HG03108 (cell line): ENCODE results near the gene GALNT13.

Source experiments
- ATAC-seq: cut with Tn5 transposase; IDR thresholded peaks from one replicate; pipeline ENCODE4 v1.9.1; 2021; ENCODE audit warnings: moderate library complexity; ENCODE audit not compliant: unreplicated experiment

The GALNT13 gene

DNA sequence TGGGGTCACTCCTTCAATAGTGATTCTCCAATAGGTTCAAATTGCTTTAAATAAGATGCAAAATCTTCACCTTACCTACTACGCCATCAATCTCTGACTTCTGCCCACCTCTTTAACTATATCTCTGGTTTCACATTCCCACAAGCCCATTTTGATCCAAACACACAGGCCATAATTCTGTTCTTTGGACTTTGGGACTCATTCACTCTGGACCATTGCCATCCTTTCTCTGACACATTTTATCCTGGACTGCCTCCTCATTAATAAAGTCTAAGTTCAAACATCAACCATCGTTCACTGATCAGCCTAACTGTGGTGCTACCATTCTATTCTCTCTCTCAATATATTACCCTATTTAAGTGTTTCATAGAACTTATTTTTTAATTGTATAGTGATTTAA lies 332.2 kb downstream of the GALNT13 start:
- no peak for ATAC-seq

DNA sequence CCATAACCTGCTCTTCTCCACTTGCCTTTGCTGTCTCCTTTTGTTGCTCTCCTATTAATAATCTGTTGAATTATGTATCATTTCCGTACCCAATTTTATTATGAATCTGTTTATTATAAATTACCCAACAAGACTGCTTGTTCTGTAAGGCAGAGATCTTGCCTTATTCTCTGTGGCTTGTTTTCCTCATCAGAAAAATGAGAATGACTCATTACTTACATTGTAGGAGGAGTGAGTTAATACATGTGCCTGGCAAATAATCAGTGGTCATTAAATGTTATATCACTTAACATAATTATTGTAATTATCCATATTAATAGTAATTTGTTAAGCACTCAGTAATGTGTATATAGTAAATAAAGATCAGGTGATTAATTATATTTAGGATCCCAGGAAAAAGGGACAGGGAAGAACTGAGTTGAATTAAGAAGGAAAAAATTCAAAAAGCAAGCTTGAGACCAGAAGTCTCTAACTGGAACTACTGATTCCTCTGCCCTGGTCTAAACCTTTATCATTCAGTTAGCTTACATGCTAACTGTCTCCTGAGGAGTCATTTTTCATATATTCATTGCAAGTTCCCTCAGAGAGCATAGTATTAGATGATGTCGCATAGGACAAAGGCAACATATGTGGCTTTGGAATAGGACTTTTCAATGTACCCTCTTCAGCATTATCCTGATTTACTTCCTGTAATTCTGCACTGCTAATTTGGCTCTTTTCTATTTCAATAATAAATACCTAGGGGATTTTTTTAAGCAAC lies 335.7 kb downstream of the GALNT13 start:
- no peak for ATAC-seq

- no peak for ATAC-seq
Observed at GRCh38 chr2:154223726-154224125, 352.0 kb downstream of the GALNT13 start.

DNA sequence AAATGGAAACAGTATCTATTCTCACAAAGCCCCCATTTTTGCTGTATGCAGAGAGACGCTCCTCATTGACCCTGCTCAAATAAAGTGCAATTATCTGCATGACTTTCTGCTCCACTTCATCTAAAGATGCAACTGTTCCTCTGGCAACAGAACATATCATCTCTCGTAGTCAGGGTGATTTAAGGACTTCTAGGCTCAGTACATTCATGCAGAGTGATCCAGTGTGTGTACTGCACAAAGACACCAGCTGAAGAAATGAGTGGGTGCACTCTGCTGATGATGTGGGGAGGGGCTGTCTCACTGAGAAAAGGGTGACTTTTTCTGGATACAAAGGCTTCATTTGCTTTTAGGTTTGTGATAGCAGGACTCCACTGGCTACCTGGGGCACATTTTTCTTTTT lies 355.2 kb downstream of the GALNT13 start:
- ATAC-seq, result no peak

GRCh38 chr2:154228566-154229280 lies 357.0 kb downstream of the GALNT13 start:
- no peak for ATAC-seq

DNA sequence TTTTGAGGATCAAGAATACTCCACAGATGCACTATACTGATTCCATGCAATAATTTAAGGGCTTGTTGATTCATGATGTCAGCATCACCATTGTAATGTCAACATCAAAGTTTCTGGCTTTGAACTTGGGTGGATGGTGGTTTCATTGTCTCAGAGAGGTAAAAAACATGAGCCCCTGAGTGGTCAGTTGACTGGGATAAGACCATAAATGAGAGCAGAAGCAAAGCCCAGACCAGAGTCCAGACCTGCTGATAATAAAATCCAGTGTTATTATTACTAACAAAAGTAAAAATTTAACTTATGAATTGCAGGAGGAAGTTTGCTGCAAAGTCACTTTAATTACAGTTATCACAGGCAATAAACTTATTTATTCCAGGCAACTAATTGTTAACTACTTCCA lies 358.2 kb downstream of the GALNT13 start:
- ATAC-seq, result no peak

GRCh38 chr2:154231021-154231420 lies 359.3 kb downstream of the GALNT13 start:
- no peak for ATAC-seq

GRCh38 chr2:154233231-154233630 lies 361.5 kb downstream of the GALNT13 start:
- no peak for ATAC-seq

DNA sequence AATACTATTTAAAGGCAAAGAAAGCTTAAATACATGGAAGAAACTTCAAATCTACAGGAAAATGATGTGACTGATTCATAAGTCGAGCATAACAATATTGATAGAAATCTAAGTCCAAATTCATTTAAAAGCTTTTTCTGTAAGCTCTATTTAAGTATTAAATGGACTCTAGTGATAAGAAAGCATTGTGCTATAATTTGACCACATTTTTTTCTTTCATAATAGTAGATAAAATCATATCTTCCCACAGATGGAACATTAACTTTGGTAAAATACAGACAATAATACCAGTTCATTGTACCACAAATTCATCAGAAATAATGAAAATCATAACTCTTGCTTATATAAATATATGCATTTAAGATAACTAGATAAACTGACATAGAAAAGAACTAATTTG lies 366.5 kb downstream of the GALNT13 start:
- ATAC-seq, result no peak

- ATAC-seq, result no peak
Observed at GRCh38 chr2:154240316-154240715, 368.6 kb downstream of the GALNT13 start.

- no peak for ATAC-seq
Observed at GRCh38 chr2:154240921-154241379, 369.2 kb downstream of the GALNT13 start.

GRCh38 chr2:154242687-154243086 lies 371.0 kb downstream of the GALNT13 start:
- ATAC-seq, result no peak

- no peak for ATAC-seq
Observed at GRCh38 chr2:154243685-154244084, 372.0 kb downstream of the GALNT13 start.

- ATAC-seq, result no peak
Observed at GRCh38 chr2:154244932-154245331, 373.2 kb downstream of the GALNT13 start.

DNA sequence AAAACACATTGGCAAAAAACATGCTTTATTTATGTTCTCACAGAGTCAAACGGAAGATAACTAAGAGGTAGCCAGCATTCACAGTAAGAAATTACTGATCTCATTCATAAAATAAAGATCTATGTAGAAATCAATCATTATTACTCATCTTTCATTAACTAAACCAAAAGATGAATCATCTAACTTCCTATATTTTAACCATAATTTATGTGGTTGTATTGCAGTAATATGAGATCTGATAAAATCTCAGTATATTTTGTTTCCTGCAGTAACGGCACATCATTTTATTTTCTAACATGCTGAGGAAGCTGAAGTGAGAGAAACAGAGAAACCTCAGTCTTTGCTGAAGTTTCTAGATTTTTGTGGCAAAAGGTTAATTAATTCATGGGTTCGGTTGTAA lies 375.8 kb downstream of the GALNT13 start:
- no peak for ATAC-seq

DNA sequence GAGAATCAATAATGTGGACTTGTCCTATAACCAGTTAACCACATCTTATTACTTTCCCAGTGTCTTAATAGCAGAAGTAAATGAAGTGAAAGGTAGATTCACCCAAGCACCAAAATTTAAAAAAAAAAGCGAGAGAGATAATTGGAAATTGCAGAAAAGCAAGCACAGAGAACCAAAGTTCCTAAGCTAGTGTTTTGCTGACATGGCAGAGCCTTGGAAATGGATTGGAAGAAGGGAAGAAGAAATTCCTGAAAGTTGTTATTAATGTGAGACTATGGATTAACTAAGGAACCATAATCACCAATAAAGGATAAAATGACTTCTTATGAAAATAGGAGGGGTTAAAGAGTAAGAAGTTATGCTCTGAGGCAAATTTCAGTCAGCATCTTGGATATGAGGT lies 384.4 kb downstream of the GALNT13 start:
- no peak for ATAC-seq

- ATAC-seq, result no peak
Observed at GRCh38 chr2:154259030-154259429, 387.3 kb downstream of the GALNT13 start.

DNA sequence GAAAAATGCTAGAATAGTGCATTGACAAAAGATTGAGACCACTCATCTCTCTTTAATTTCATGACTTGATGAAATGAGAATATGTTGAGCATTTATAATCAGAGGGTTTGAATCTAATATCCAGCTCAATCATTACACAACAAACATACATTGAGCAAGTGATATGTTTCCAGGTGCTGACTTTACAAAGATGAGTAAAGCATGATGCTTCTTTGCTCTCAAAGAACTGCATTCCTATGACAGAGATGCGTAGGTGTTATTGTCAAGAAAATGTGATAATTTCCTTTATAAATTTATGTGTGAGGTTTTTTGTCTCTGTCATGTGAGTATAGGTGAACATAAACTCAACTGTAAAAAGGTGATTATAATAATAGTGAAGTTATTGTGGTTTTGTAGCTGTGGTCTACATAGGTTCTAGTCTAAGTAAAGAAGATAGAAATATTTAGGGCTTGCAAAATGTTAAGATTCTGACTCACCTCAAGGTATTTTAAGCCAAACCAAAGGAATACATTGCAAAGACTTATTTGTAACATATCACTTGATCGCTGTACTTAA lies 389.8 kb downstream of the GALNT13 start:
- ATAC-seq, result no peak

DNA sequence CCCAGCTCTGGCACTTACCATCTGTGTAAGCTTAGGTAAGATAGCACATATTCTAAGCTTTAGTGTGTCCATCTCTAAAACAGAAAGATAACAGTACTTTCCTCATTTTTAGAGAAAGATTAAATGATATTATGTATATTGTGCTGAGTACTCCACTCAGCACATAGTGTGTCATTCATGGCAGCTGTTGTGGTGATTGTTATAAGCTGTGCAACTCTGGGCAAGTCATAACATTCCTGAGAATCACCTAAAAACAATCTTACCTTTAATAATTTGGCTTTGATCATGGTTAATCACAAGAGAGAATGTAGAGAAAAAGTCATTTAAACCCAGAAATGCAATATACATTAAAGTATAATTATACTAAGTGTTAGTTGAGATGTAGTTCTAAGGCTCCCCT lies 391.5 kb downstream of the GALNT13 start:
- no peak for ATAC-seq

DNA sequence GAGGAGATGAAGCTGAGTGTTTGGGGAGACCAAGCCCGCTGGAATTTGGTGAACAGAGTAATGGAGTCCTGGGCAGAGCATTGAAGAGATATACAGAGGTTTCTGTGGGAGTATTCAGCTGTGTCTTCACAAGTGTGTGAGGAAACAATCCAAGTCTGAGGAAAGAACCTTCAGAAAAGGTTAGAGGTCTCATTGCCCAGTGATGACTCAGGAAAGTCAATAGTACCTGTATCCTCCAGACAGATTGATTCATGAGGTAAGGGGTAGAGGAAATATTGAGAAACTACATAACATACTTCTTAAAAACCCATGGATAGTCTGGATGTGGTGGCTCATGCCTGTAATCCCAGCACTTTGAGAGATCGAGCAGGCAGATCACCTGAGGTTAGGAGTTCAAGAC lies 392.3 kb downstream of the GALNT13 start:
- no peak for ATAC-seq

- no peak for ATAC-seq
Observed at GRCh38 chr2:154267983-154268382, 396.3 kb downstream of the GALNT13 start.

- ATAC-seq, result no peak
Observed at GRCh38 chr2:154280543-154280942, 408.8 kb downstream of the GALNT13 start.
